Adipocyte (in vitro differentiated cells): ENCODE measurements around the gene GNB1.
"Not testable (repeated sequence)": the region's sequence is repeated elsewhere in the genome, so short reads cannot be mapped to it uniquely, and the experiment has no call there.

Experiments used
- DNase-seq: peaks from one replicate; pipeline ENCODE4 v3.0.0-alpha.2; 2015; ENCODE audit warnings: low read depth
- H3K27me3 ChIP-seq: replicated peaks from 2 replicates; pipeline ENCODE4 v1.7.0; 2013; ENCODE audit warnings: mild to moderate bottlenecking, low read length, moderate library complexity; ENCODE audit not compliant: control insufficient read depth, insufficient read depth
- H3K36me3 ChIP-seq: 2 replicates; pipeline ENCODE4 v1.7.0; 2013; ENCODE audit warnings: low read length, mild to moderate bottlenecking, moderate library complexity; ENCODE audit not compliant: control insufficient read depth, insufficient read depth, severe bottlenecking
- H3K4me1 ChIP-seq: 2 replicates; pipeline ENCODE4 v1.7.0; 2013; ENCODE audit warnings: mild to moderate bottlenecking, low read length, moderate library complexity; ENCODE audit not compliant: control insufficient read depth, insufficient read depth
- H3K4me3 ChIP-seq: 2 replicates; pipeline ENCODE4 v1.7.0; 2013; ENCODE audit warnings: mild to moderate bottlenecking, low read length, moderate library complexity
- H3K9ac ChIP-seq: 2 replicates; pipeline ENCODE4 v1.7.0; 2013; ENCODE audit warnings: mild to moderate bottlenecking, low read length, moderate library complexity
- H3K9me3 ChIP-seq: 2 replicates; pipeline ENCODE4 v1.7.0; 2013; ENCODE audit warnings: mild to moderate bottlenecking, low read length, moderate library complexity; ENCODE audit not compliant: control insufficient read depth

GNB1 gene

DNA sequence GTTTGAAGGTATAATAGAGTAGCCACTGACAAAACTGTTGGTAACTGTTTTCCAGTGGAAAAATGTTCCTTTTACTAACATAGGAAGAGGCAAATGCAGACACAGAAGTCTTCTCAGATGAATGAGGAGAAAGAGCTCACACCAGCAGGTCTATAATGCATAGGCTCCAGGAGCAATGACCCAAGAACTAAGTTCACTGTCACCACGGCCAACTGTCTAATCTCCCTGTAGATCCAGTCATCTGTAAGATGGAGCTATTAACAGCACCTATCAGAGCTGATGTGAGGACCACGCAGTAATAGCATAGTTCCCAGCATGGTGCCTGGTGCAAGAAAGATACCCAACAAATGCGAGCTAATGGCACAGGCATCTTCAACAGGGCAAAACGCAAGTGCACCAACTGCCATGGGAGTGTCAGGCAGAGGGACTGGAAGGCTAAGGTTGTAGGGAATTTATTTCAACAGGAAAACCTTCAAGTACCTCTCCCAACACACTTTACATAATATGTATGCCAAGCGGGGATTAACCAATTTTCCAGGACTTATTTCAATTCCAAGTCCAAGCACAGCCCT is 12.9 kb downstream of the GNB1 start:
- H3K9ac ChIP-seq, result no peak overlapping the region
- H3K4me3 ChIP-seq, result no peak overlapping the region
- no peaks in the 10 kb centered on the region for H3K9me3 ChIP-seq
- H3K4me1 ChIP-seq, result peaks cover 45% of the 10 kb centered on the region
- H3K36me3 ChIP-seq, result peaks cover 16% of the 10 kb centered on the region
- H3K27me3 ChIP-seq, result no peaks in the 10 kb centered on the region
- no peak for DNase-seq

GRCh38 chr1:1876335-1876930 is 14.5 kb downstream of the GNB1 start:
- Histone ChIP-seq H3K36me3 (peaks cover 16% of the 10 kb centered on the region), H3K9me3 (no peaks in the 10 kb centered on the region), H3K9ac (no peak overlapping the region)

GRCh38 chr1:1875932-1876331 is 15.0 kb downstream of the GNB1 start:
- Histone ChIP-seq H3K4me1 (peaks cover 33% of the 10 kb centered on the region), H3K36me3 (peaks cover 16% of the 10 kb centered on the region), H3K4me3 (no peak overlapping the region), H3K9me3 (no peaks in the 10 kb centered on the region), H3K9ac (no peak overlapping the region), H3K27me3 (no peaks in the 10 kb centered on the region)
- DNase-seq, result no peak

More at GRCh38 chr1:1876335-1876930, 14.5 kb downstream of the GNB1 start:
- Histone ChIP-seq H3K27me3 (no peaks in the 10 kb centered on the region), H3K4me1 (peaks cover 37% of the 10 kb centered on the region), H3K4me3 (no peak overlapping the region)
- no peak for DNase-seq

GRCh38 chr1:1874901-1875300 is 16.0 kb downstream of the GNB1 start:
- H3K9ac ChIP-seq, result no peak overlapping the region
- peaks cover 16% of the 10 kb centered on the region for H3K36me3 ChIP-seq
- H3K4me3 ChIP-seq, result no peak overlapping the region
- H3K4me1 ChIP-seq, result peaks cover 28% of the 10 kb centered on the region
- H3K27me3 ChIP-seq, result no peaks in the 10 kb centered on the region
- no peak for DNase-seq
- H3K9me3 ChIP-seq, result no peaks in the 10 kb centered on the region

GRCh38 chr1:1873186-1873585 is 17.7 kb downstream of the GNB1 start:
- H3K4me1 ChIP-seq, result peaks cover 28% of the 10 kb centered on the region
- peaks cover 16% of the 10 kb centered on the region for H3K36me3 ChIP-seq
- DNase-seq, result no peak
- no peaks in the 10 kb centered on the region for H3K9me3 ChIP-seq
- H3K4me3 ChIP-seq, result no peak overlapping the region
- no peak overlapping the region for H3K9ac ChIP-seq
- H3K27me3 ChIP-seq, result no peaks in the 10 kb centered on the region

DNA sequence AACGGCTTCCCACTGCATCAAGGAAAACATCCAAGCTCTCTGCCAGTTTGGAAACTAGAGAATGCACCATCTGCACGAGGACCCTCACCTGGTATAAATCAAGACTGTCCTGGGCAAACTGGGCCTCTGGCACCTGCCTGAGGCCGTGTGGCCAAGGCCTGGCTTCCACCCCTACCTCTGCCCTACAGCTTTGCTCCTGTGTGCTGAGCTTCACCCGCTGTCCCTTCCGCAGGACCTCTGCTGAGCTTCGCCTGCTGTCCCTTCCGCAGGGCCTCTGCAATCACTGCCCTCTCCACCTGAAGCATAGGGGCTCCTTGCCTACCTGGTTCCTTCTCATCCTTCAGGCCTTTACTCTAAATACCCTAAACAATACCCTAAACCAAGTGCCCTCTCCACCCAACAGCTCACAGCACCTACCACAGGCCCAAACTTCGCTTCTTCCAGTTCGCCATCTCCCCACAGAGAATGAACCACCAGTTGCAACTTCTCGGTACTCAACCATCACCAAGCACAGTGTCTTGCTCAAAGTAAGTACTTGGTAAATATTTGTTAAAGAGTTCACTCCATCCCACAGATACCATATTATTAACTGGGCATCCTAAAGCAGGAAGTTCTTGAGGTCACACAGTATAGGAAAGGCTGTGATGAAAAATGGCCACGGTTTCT is 18.4 kb downstream of the GNB1 start:
- peaks cover 28% of the 10 kb centered on the region for H3K4me1 ChIP-seq
- H3K4me3 ChIP-seq, result no peak overlapping the region
- no peak for DNase-seq
- H3K36me3 ChIP-seq, result peaks cover 16% of the 10 kb centered on the region
- no peaks in the 10 kb centered on the region for H3K27me3 ChIP-seq
- no peak overlapping the region for H3K9ac ChIP-seq
- no peaks in the 10 kb centered on the region for H3K9me3 ChIP-seq

- no peak overlapping the region for H3K4me3 ChIP-seq
- no peak for DNase-seq
- no peak overlapping the region for H3K9ac ChIP-seq
- peaks cover 16% of the 10 kb centered on the region for H3K4me1 ChIP-seq
- no peaks in the 10 kb centered on the region for H3K27me3 ChIP-seq
- H3K9me3 ChIP-seq, result no peaks in the 10 kb centered on the region
- H3K36me3 ChIP-seq, result no peaks in the 10 kb centered on the region
Measured at GRCh38 chr1:1869469-1869868, 21.4 kb downstream of the GNB1 start.

GRCh38 chr1:1867164-1867563 is 23.7 kb downstream of the GNB1 start:
- H3K9me3 ChIP-seq, result no peaks in the 10 kb centered on the region
- H3K36me3 ChIP-seq, result no peaks in the 10 kb centered on the region
- H3K4me1 ChIP-seq, result peaks cover 10% of the 10 kb centered on the region
- no peak overlapping the region for H3K9ac ChIP-seq
- H3K27me3 ChIP-seq, result no peaks in the 10 kb centered on the region
- H3K4me3 ChIP-seq, result no peak overlapping the region
- no peak for DNase-seq

- Histone ChIP-seq H3K9ac (no peak overlapping the region), H3K4me1 (peaks cover 36% of the 10 kb centered on the region), H3K9me3 (no peaks in the 10 kb centered on the region), H3K27me3 (no peaks in the 10 kb centered on the region), H3K36me3 (no peaks in the 10 kb centered on the region), H3K4me3 (no peak overlapping the region)
- no peak for DNase-seq
Measured at GRCh38 chr1:1862905-1863547, 27.9 kb downstream of the GNB1 start.

GRCh38 chr1:1861761-1862310 is 29.1 kb downstream of the GNB1 start:
- H3K9ac ChIP-seq, H3K4me3 ChIP-seq, H3K36me3 ChIP-seq, H3K27me3 ChIP-seq, DNase-seq, H3K9me3 ChIP-seq: not testable (repeated sequence)
- peaks cover 46% of the 10 kb centered on the region for H3K4me1 ChIP-seq

DNA sequence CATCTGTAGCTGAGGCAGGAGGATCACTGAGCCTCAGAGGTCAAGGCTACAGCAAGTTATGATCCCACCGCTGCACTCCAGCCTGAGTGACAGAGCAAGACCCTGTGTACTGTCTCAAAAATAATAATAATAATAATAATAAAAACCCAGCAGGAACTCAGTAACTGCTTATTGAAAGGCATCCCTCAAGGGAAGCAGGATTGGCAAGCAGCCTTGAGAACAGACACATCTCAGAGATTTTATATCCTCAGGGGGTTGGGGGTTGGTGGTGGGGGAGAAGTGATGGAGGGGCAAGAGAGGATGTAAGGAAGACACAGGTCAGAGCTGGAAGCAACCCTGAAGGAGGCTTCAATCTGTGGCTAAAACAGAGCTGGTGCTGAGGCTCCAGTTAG is 29.6 kb downstream of the GNB1 start:
- Histone ChIP-seq H3K4me1 (peaks cover 46% of the 10 kb centered on the region), H3K9me3 (no peaks in the 10 kb centered on the region), H3K27me3 (no peaks in the 10 kb centered on the region), H3K9ac (no peak overlapping the region), H3K36me3 (no peaks in the 10 kb centered on the region), H3K4me3 (no peak overlapping the region)
- no peak for DNase-seq
